ENCODE results near the gene FBRSL1. TPM values are rescaled to one million over a fixed set of nuclear protein-coding genes. Genes with fewer than 3 reads are reported as not detected.

Gene FBRSL1
- total and polyA plus RNA-seq, 2 of the 8 experiments (the other 6 are each of a cell fraction or from before 2014, with no cell fraction given), result 18.4 to 109 TPM

DNA sequence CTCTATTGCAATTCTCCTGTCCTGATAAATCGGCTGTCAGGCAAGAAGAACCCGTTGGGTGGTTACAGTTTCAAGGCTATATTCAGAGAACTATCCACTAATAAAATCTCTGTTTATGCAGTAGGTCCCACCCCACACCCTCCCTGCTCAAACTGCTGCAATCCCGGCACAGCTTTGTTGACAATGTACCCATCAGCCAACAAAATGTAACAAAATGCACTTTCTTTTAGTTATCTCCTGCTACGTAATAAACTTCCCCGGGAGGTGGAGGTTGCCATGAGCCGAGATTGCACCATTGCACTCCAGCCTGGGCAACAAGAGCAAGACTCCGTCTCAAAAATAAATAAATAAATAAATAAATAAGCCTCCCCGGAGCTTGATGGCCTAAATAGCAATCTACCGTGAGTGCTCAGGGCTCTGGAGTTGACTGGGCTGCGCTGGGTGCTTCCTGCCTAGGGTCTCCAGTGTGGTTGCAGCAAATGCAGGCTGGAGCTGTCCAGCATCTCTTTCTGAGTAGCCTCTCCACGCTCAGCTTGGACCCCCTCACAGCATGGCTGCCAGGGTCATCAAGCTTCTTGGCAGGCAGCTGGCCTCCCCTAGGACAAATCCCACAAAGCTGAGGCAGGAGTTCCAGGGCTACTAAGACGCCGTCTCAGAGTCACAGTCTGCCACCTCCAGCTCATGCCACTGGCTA, 43.2 kb upstream of the FBRSL1 start:
- Histone ChIP-seq H3K56ac (replicated peaks; ENCODE audit: insufficient read length, low read depth, low read length) (no peak overlapping the region), H3K27ac (ENCODE audit: low read depth, low read length) (no peak overlapping the region; the same call in 1 of the 2 replicates), H3K79me2 (ENCODE audit: control insufficient read depth in 1 of 2, insufficient read depth in 2 of 2, low read length in 2 of 2) (no peaks in the 10 kb centered on the region), H3K23me2 (ENCODE audit: low read depth, low read length) (no peaks in the 10 kb centered on the region; the same call in 1 of the 2 replicates), H2BK20ac (ENCODE audit: low read length) (no peak overlapping the region), H3K4me3 (ENCODE audit: extremely low read depth in 1 of 4, insufficient read depth in 2 of 4, low read depth in 3 of 4, low read length in 4 of 4) (peak overlapping the region in 3 of 4 experiments; percentile 5 to 66 (median 7); a peak in 5 of 8 replicates), H3K36me3 (ENCODE audit: control insufficient read depth in 2 of 4, insufficient read depth in 4 of 4, low read length in 3 of 4) (no peaks in the 10 kb centered on the region), H3K27me3 (replicated peaks in 1 of 4; ENCODE audit: control insufficient read depth in 3 of 4, extremely low read depth in 1 of 4, insufficient read depth in 3 of 4, low read length in 3 of 4) (peaks cover 4 to 67% (median 51%) of the 10 kb centered on the region in 4 experiments), H4K8ac (ENCODE audit: extremely low read depth, insufficient read depth, low read length) (peak overlapping the region; percentile 11; the same call in 1 of the 2 replicates), H2BK5ac (ENCODE audit: low read depth, low read length) (no peak overlapping the region; the same call in 1 of the 2 replicates), H3K23ac (ENCODE audit: insufficient read length) (no peak overlapping the region), H3K4me2 (ENCODE audit: insufficient read depth in 1 of 2, low read depth in 2 of 2, low read length in 2 of 2) (peak overlapping the region in 1 of 2 experiments; percentile 71; a peak in 1 of 4 replicates), H2AFZ (ENCODE audit: low read length) (peak overlapping the region; percentile 95; the same call in 1 of the 2 replicates), H4K20me1 (replicated peaks in 1 of 2; ENCODE audit: control insufficient read depth in 1 of 2, insufficient read depth in 2 of 2, low read length in 2 of 2) (peaks cover 0 to 2% of the 10 kb centered on the region in 2 experiments), H3K14ac (ENCODE audit: insufficient read length) (no peak overlapping the region), H3K9me3 (ENCODE audit: insufficient read depth in 2 of 2, low read depth in 1 of 2, low read length in 1 of 2) (peaks cover 6 to 22% of the 10 kb centered on the region in 2 experiments; a peak in 3 of 4 replicates), H2BK12ac (ENCODE audit: low read depth, low read length) (no peak overlapping the region), H2AK5ac (ENCODE audit: low read depth, low read length) (no peak overlapping the region), H4K5ac (ENCODE audit: insufficient read length, low read depth, low read length) (no peak overlapping the region), H3K4ac (replicated peaks; ENCODE audit: insufficient read length, low read depth, low read length) (no peak overlapping the region), H3K79me1 (ENCODE audit: low read depth, low read length) (no peaks in the 10 kb centered on the region; the same call in 1 of the 2 replicates), H2BK120ac (replicated peaks; ENCODE audit: low read depth, low read length) (no peak overlapping the region), H2BK15ac (ENCODE audit: low read length) (no peak overlapping the region), H3K9ac (replicated peaks in 1 of 4; ENCODE audit: extremely low read depth in 1 of 4, low read depth in 3 of 4, low read length in 3 of 4) (no peak overlapping the region), H3K18ac (ENCODE audit: extremely low read depth, low read length) (no peak overlapping the region), H3K4me1 (replicated peaks in 1 of 4; ENCODE audit: control insufficient read depth in 3 of 4, insufficient read depth in 4 of 4, low read length in 3 of 4) (peaks cover 0 to 6% (median 3%) of the 10 kb centered on the region in 4 experiments; a peak in 4 of 7 replicates), H4K91ac (replicated peaks; ENCODE audit: insufficient read length, low read length) (no peak overlapping the region)
- WGBS, 2 experiments (ENCODE audit: extremely low coverage in 1 of 2, insufficient coverage in 1 of 2, insufficient read length in 1 of 2, insufficient replicate concordance in 2 of 2, low coverage in 1 of 2, low lambda C conversion rate in 2 of 2, missing lambda C conversion rate in 1 of 2), result 89% methylated on average over 13 of the region's 13 CpGs; no CpG with 5 or more reads in 1 of the 2 experiments
- FAIRE-seq (no peak), DNase-seq (ENCODE audit: low read depth in 1 of 2, low spot score in 2 of 2) (no peak)
- CTCF ChIA-PET (ENCODE audit: partially characterized antibody), result interaction anchor here (0.6 to 1.6 kb wide), 6 partner anchors 9 to 105 kb away, joined by 3 to 7 read pairs (median 3); no protein-coding TSS in a partner anchor
- POLR2A ChIA-PET (ENCODE audit: partially characterized antibody), result no interaction called here
- no peak for TF ChIP-seq POLR2A (IDR thresholded peaks at IDR 0.05; ENCODE audit: control extremely low read depth in 1 of 2, low read depth in 2 of 2, low read length in 2 of 2)
- TF ChIP-seq TEAD4 (IDR thresholded peaks at IDR 0.05; ENCODE audit: low read depth, low read length), result no peak
- TF ChIP-seq BCL11A (IDR thresholded peaks at IDR 0.05; ENCODE audit: low read depth in 2 of 2, low read length in 2 of 2), result no peak
- TF ChIP-seq JUN (IDR thresholded peaks at IDR 0.05; ENCODE audit: low read depth, low read length), result no peak
- TF ChIP-seq TBP (IDR thresholded peaks at IDR 0.05; ENCODE audit: low read depth, low read length), result no peak
- TF ChIP-seq, protein P1, sequence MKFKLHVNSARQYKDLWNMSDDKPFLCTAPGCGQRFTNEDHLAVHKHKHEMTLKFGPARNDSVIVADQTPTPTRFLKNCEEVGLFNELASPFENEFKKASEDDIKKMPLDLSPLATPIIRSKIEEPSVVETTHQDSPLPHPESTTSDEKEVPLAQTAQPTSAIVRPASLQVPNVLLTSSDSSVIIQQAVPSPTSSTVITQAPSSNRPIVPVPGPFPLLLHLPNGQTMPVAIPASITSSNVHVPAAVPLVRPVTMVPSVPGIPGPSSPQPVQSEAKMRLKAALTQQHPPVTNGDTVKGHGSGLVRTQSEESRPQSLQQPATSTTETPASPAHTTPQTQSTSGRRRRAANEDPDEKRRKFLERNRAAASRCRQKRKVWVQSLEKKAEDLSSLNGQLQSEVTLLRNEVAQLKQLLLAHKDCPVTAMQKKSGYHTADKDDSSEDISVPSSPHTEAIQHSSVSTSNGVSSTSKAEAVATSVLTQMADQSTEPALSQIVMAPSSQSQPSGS (IDR thresholded peaks at IDR 0.05; ENCODE audit: low read length), result no peak
- TF ChIP-seq RNF2 (IDR thresholded peaks at IDR 0.05; ENCODE audit: borderline replicate concordance, low read depth, low read length, missing control alignments, poor library complexity, severe bottlenecking), result no peak
- no peak for TF ChIP-seq POU5F1 (IDR thresholded peaks at IDR 0.05; ENCODE audit: low read depth, low read length)
- no peak for TF ChIP-seq KDM5A (IDR thresholded peaks at IDR 0.05; ENCODE audit: low read length)
- TF ChIP-seq BRCA1 (IDR thresholded peaks at IDR 0.05; ENCODE audit: low read depth, low read length), result no peak
- TF ChIP-seq JUND (IDR thresholded peaks at IDR 0.05; ENCODE audit: low read length), result no peak
